ENCODE measurements around the gene RPRD1A. TPM values are rescaled to one million over a fixed set of nuclear protein-coding genes. Genes with fewer than 3 reads are reported as not detected.
"Not testable (repeated sequence)": the region's sequence is repeated elsewhere in the genome, so short reads cannot be mapped to it uniquely, and the experiment has no call there.

The RPRD1A gene
- polyA plus RNA-seq, 4 donors, result 62.4 to 73.4 (median 69.8) TPM

GRCh38 chr18:36034299-36034895 lies 33.0 kb downstream of the RPRD1A start:
- no peak for DNase-seq (ENCODE audit: low read depth in 4 of 4, low spot score in 3 of 4)

- no peak for DNase-seq (ENCODE audit: low read depth in 4 of 4, low spot score in 3 of 4)
Observed at GRCh38 chr18:36031903-36032302, 35.5 kb downstream of the RPRD1A start.

GRCh38 chr18:36031407-36031806 lies 36.0 kb downstream of the RPRD1A start:
- no peak for DNase-seq (ENCODE audit: low read depth in 4 of 4, low spot score in 3 of 4)

DNA sequence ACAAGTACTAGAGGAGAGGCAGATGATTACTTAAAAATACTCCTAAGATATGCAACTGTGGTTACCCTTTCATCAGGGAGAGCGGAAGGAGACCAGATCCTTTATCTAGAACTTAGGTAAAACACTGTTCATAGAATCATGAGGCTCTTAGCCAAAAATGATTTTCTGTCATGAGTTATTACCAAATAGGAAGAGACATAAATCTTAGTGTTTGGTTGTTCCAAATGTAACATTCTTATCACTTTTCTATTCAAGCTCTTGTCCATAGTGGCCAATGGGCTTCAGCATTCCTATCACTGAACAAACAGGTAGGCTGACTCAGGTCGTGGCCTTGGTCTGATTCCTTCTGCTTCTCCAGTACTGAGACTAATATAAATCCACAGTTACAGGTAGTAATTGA lies 38.5 kb downstream of the RPRD1A start:
- DNase-seq (ENCODE audit: low read depth in 4 of 4, low spot score in 3 of 4), result no peak

DNA sequence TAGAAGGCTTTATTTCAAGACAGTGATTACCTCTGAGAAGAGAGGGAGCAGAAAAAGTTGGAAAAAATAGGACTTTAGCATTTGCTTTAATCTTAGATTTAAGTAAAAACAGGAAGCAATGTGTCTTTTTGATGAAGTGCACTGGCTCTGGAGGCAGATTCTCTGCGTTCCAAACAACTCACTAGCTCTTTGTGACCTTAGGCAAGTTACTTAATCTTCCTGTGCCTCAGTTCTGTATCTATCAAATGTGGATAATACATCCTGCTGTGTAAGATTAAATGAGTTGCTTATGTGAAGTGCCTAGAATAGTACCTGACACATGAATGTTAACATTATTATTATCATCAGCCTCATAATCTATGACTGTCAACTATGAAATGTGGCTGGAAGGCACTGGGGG lies 42.3 kb downstream of the RPRD1A start:
- peak in 1 of 4 donors; percentile 14 for DNase-seq (ENCODE audit: low read depth in 4 of 4, low spot score in 3 of 4)

GRCh38 chr18:36024241-36024640 lies 43.1 kb downstream of the RPRD1A start:
- DNase-seq (ENCODE audit: low read depth in 4 of 4, low spot score in 3 of 4), result not testable (repeated sequence)

DNA sequence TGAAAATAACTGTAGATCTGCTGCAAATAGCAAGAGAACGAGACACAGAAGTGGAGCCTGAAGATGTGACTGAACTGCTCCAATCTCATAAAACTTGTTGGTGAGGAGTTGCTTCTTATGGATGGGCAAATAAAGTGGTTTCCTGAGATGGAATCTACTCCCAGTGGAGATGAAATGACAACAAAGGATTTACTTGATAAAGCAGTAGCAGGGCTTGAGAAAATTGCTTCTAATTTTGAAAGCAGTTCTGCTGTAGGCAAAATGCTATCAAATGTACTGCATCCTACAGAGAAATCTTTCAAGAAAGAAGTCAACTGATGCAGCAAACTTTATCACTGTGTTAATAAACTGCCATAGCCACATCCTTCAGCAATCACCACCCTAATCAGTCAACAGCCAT lies 44.0 kb downstream of the RPRD1A start:
- DNase-seq (ENCODE audit: low read depth in 4 of 4, low spot score in 3 of 4), result no peak

- no peak for DNase-seq (ENCODE audit: low read depth in 4 of 4, low spot score in 3 of 4)
Observed at GRCh38 chr18:36020174-36020711, 47.1 kb downstream of the RPRD1A start.

DNA sequence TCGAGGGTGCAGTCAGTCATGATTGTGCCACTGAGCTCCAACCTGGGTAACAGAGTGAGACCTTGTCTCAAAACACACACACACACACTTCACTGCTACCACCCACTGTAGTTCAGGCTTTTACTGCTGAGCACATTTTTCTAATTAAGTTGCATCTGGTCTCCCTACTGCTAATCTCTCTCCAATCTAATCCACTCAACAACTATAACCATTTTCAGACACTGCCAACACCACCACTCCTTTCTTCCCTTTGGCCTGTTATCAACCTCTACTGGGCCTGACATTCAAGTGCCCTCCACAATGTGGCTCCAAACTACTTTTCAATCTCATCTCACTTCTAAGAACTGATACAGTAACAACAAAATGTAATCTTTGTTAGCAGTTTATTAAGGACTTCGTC lies 50.1 kb downstream of the RPRD1A start:
- no peak for DNase-seq (ENCODE audit: low read depth in 4 of 4, low spot score in 3 of 4)

DNA sequence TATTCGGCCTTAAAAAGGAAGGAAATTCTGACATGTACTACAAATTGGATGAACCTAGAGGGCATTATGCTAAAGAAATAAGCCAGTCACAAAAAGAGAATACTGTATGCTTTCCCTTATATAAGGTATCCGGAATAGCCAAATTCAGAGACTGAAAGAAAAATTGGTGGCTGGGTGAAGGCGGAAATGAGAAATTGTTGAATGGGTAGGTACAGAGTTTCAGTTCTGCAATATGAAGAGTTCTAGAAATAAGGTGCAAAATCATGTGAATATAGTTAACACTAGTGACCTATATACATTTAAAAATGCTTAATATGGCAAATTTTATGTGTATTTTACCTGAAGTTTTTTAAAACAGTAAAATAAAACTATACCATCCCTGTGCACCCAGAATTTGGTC lies 51.7 kb downstream of the RPRD1A start:
- no peak for DNase-seq (ENCODE audit: low read depth in 4 of 4, low spot score in 3 of 4)

- DNase-seq (ENCODE audit: low read depth in 4 of 4, low spot score in 3 of 4), result no peak
Observed at GRCh38 chr18:36012891-36013290, 54.5 kb downstream of the RPRD1A start.

DNA sequence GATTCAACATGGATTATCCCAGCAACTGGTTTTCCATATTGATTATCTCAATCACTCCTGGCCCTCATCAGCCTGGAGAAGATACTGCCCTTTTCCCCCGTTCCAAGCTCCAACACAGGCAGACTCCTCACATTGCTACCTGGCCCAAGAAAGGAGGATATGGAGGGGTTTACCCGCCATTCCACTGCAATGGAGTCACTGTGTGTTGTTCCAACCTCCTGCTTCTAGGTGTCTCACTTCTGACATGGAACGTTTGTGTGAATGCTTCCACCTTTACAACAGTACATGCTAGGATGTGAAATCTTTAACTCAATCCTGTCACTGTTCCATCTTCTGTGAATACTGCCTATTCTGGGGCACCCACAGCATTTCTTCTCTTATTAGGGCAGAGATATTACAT lies 58.1 kb downstream of the RPRD1A start:
- no peak for DNase-seq (ENCODE audit: low read depth in 4 of 4, low spot score in 3 of 4)

DNA sequence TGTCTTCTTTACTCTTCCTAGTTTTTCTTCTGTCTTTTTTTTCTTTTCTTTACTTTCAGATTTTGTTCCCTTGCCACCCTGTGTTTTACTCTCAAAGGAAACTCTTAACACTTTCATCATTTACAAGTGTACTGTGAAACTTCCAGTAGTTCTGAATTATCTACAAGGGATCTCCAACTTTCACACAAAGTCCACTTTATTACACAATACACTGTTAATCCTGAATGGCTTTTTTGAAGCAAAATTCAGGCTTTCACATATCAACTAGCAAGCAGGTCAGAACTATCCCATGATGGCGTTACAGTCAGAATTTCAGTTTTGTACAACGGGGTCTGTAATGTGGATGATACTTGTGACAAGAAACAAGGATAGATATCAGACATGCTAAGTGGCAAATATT lies 60.4 kb downstream of the RPRD1A start:
- no peak for DNase-seq (ENCODE audit: low read depth in 4 of 4, low spot score in 3 of 4)

- no peak for DNase-seq (ENCODE audit: low read depth in 4 of 4, low spot score in 3 of 4)
Observed at GRCh38 chr18:35999925-36000324, 67.4 kb downstream of the RPRD1A start.

- no peak for DNase-seq (ENCODE audit: low read depth in 4 of 4, low spot score in 3 of 4)
Observed at GRCh38 chr18:35998967-35999366, 68.4 kb downstream of the RPRD1A start.

- no peak for DNase-seq (ENCODE audit: low read depth in 4 of 4, low spot score in 3 of 4)
Observed at GRCh38 chr18:35993013-35993412, 74.3 kb downstream of the RPRD1A start.

- no peak for DNase-seq (ENCODE audit: low read depth in 4 of 4, low spot score in 3 of 4)
Observed at GRCh38 chr18:35991696-35992095, 75.7 kb downstream of the RPRD1A start.

DNA sequence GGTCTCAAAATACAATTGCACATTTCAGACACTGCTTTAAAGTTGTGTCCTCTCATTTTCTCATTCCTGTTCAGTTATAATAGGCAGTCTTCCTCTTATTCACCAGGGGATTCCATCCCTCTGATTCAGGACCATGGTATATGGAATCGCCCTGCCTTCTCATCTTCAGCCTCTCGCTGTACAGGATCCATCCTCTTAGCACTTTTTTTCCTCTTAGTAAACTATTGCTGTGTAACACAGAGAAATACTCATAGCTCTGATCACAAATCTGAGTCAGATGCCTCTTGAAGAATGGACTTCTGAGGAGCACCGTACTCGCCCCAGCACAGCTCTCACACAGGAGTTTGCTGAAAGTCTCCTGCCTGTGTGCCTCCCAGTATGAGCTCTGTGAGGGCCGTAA lies 83.5 kb downstream of the RPRD1A start:
- DNase-seq (ENCODE audit: low read depth in 4 of 4, low spot score in 3 of 4), result no peak

DNA sequence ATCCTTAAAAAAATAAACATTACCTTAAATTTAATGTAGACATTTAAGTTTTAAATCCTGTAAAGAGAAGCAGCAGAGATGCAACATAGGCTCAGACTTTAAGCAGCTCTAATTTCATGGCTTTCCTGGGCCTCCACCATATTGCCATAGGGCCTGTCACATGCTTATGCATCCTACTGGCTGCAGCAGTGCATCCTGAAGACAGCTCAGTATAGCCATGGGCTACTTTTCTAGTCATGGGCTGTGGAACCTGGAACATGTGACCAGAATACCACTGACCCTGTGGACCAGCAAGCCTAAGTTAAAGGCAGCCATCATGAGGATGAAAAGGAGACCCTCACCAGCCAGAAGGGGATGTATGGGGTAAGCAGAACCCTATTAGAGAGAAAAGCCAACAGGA lies 84.2 kb downstream of the RPRD1A start:
- DNase-seq (ENCODE audit: low read depth in 4 of 4, low spot score in 3 of 4), result no peak

GRCh38 chr18:35982409-35983114 lies 84.8 kb downstream of the RPRD1A start:
- no peak for DNase-seq (ENCODE audit: low read depth in 4 of 4, low spot score in 3 of 4)

DNA sequence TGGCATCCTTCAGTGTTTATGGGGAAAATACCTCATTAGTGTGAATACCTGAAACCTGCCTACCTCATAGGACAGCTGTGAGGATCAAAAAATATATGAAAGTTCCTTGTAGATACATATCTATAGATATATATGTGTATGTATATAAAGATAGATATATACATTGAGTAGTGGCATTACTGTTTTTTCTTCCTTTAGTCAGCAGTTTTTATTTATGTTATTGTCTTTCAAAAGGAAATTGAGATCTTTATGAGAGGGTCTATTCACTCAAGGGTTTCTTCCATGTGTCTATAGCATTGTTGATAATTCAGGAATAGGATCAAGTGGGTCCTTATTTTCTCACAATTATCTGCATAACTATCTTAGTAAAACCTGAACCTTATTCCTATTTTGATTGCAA lies 88.2 kb downstream of the RPRD1A start:
- no peak for DNase-seq (ENCODE audit: low read depth in 4 of 4, low spot score in 3 of 4)

DNA sequence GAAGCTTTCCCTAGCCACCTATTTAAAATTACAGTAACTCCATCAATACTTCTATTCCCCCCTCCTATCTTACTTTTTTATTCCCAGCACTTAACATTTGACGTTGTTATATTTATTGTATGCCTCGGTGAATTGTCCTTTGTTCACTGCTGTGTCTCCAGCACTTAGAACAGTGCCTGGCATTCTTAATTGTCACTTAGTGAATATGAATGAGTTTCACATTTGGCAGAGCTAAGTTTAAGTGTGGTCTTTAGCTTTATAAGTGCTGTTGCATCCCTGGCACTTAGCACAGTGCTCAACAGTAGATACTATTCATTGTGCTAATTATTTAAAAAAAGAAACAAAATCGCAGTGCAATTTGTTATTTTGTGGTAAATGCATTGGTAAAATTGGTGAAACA lies 93.2 kb downstream of the RPRD1A start:
- no peak for DNase-seq (ENCODE audit: low read depth in 4 of 4, low spot score in 3 of 4)

Data from right renal pelvis (tissue), 4 donors.